Measurements from ENCODE around the gene CHST10.
"Not testable (repeated sequence)": the region's sequence is repeated elsewhere in the genome, so short reads cannot be mapped to it uniquely, and the experiment has no call there.

Gene CHST10

GRCh38 chr2:100394111-100394641 lies 23.3 kb downstream of the CHST10 start:
- ATAC-seq: peak; percentile 30

GRCh38 chr2:100393362-100393761 lies 24.1 kb downstream of the CHST10 start:
- ATAC-seq: no peak
- no peak for DNase-seq

More at GRCh38 chr2:100394111-100394641, 23.3 kb downstream of the CHST10 start:
- no peak for DNase-seq

GRCh38 chr2:100392715-100393114 lies 24.8 kb downstream of the CHST10 start:
- DNase-seq (no peak), ATAC-seq (no peak)

DNA sequence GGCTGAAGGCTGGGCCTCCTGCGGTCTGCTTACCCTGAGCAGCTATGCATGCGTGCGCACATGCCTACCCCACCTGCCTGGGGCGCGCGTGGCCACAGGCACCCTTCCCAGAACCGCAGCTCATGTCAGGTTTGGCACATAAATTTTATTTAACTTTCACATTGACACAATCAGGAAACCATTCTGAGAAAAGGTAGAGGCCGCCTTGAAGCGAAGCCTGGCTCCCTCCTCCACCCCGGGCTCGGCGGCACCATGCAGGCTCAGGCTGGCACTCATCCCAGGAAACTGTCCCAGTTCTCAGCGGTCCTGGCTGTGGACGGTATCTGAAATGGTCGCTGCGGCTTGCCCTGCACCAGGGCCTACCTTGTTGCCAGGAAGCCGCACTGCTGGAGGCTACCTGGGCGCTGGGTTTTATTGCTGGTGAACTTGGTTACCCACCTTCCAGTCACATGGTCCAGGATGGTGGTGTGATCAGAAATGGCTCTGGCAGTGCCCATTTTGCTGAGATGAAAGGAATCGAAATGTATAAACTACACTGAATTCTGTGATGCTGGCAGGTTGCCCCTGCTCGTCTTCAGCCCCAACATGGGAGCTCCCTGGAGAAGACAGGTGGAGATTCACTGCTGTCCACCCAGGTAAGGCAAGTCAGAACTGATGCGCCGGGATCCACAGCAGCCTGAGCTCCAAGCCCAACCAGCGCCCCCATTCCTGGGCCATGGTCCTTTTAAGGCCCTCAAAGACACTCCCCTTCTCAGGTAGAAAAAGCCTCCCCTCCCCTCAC lies 25.5 kb downstream of the CHST10 start:
- DNase-seq: no peak
- no peak for ATAC-seq

- ATAC-seq (no peak), DNase-seq (no peak)
These were observed 27.2 kb downstream of the CHST10 start for GRCh38 chr2:100390001-100390940.

GRCh38 chr2:100388703-100389102 lies 28.8 kb downstream of the CHST10 start:
- ATAC-seq (no peak), DNase-seq (no peak)

GRCh38 chr2:100383954-100384353 lies 33.5 kb downstream of the CHST10 start:
- DNase-seq (no peak), ATAC-seq (no peak)

DNA sequence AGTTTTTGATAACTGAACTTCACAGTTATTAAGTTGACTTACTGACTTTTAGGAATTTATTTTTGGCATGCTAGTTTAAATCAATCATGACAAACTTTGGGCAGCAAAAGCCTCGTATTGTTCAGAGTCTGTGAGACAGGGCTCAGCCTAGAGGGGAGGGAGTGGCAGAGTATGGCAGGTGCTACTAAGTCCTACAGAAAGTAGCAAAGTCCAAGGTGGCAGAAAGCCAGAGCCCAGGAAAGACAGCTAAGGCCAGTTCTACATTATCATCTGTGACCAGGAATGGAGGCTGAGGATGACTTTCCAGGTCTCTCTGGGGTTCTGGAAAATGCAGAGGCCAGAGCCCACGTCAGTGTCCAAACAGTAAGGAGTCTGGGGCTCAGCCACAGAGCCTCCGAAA lies 34.2 kb downstream of the CHST10 start:
- ATAC-seq (no peak), DNase-seq (no peak)

GRCh38 chr2:100381240-100381639 lies 36.2 kb downstream of the CHST10 start:
- ATAC-seq (peak; percentile 43), DNase-seq (peak; percentile 83)

GRCh38 chr2:100380681-100381080 lies 36.8 kb downstream of the CHST10 start:
- no peak for DNase-seq
- ATAC-seq: no peak

- DNase-seq: no peak
- no peak for ATAC-seq
These were observed 40.6 kb downstream of the CHST10 start for GRCh38 chr2:100376836-100377235.

GRCh38 chr2:100367163-100367562 lies 50.3 kb downstream of the CHST10 start:
- DNase-seq (no peak), ATAC-seq (no peak)

DNA sequence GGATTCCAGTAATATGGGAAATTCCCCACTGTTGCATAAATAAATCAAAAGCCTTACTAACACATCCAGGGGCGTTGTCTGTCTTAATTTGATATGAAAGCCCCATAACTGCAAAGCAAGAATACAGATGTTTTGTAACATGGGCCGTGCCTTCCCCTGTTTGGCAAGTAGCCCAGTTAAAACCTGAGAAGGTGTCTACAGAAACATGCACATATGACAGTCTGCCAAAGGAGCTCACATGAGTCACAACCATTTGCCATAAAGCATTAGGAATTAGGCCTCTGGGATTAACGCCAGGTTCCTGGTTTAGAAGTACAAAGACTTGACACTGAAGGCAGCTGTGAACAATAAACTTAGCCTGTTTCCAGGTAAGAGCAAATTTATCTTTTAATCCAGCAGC lies 52.0 kb downstream of the CHST10 start:
- no peak for ATAC-seq
- DNase-seq: no peak

GRCh38 chr2:100362269-100362668 lies 55.2 kb downstream of the CHST10 start:
- DNase-seq, ATAC-seq: not testable (repeated sequence)

DNA sequence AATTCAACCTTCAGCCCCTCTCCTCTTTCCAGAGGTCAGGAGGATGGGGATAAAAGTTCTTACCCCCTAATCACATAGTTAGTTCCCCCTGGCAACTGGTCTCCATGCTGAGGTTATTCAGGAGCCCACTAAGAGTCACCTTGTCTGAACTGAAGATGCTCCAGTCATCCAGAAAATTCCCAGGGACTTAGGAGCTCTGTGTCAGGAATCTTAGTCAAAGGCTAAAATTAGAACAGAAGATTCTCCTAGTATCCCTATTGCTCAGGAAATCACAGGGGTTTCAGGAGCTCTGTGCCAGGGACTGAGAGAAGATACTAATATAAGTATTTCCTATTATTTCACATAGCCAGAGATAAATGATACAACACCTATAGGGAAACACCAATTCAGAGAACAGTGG lies 57.9 kb downstream of the CHST10 start:
- DNase-seq (no peak), ATAC-seq (no peak)

DNA sequence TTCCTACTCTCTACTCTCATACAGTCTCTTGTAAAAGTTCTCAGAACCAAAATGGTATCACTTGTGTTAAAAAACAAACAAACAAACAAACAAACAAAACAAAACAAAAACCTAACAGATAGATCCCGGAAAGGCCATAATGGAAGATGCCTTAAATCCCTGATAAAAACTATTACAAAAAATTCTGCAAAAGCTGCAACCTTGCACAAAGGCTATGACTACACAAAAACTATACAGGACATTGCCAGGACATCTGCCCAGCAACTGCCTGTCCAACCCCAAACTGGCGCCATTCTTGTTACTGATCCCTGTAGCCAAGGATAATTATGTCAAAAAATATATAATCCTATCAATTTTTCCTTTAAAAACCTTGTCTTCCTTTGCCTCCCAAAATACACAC lies 58.9 kb downstream of the CHST10 start:
- no peak for ATAC-seq
- no peak for DNase-seq

GRCh38 chr2:100352521-100352920 lies 64.9 kb downstream of the CHST10 start:
- ATAC-seq (no peak), DNase-seq (no peak)

- DNase-seq (no peak), ATAC-seq (no peak)
These were observed 66.7 kb downstream of the CHST10 start for GRCh38 chr2:100350661-100351185.

DNA sequence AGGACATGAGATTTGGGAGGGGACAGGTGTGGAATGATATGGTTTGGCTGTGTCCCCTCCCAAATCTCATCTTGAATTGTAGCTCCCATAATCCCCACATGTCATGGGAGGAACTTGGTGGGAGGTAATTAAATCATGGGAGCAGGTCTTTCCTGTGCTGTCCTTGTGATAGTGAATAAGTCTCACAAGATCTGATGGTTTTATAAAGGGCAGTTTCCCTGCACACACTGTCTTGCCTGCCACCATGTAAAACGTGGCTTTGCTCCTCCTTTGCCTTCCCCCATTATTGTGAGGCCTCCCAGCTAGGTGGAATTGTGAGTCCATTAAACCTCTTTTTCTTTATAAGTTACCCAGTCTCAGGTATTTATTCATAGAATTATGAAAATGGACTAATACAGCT lies 72.3 kb downstream of the CHST10 start:
- ATAC-seq, DNase-seq: not testable (repeated sequence)

- no peak for DNase-seq
- no peak for ATAC-seq
These were observed 73.0 kb downstream of the CHST10 start for GRCh38 chr2:100344433-100344832.

GRCh38 chr2:100342466-100342865 lies 75.0 kb downstream of the CHST10 start:
- ATAC-seq, DNase-seq: not testable (repeated sequence)

Measured in stimulated activated naive CD8-positive, alpha-beta T cell treated with anti-CD3 and anti-CD28 coated beads, Interleukin-15, Interleukin-2, amounts not matched to agents 100 U/mL and 50 U/mL, for 24 hours (primary cell).